HG03354 (cell line): ENCODE data around the gene RECK.
"Not testable (repeated sequence)": the region's sequence is repeated elsewhere in the genome, so short reads cannot be mapped to it uniquely, and the experiment has no call there.

ENCODE experiments used
- ATAC-seq: cut with Tn5 transposase; IDR thresholded peaks from one replicate; pipeline ENCODE4 v1.9.1; 2021; ENCODE audit warnings: mild to moderate bottlenecking; ENCODE audit not compliant: unreplicated experiment, poor library complexity, severe bottlenecking

The RECK gene, protein sequence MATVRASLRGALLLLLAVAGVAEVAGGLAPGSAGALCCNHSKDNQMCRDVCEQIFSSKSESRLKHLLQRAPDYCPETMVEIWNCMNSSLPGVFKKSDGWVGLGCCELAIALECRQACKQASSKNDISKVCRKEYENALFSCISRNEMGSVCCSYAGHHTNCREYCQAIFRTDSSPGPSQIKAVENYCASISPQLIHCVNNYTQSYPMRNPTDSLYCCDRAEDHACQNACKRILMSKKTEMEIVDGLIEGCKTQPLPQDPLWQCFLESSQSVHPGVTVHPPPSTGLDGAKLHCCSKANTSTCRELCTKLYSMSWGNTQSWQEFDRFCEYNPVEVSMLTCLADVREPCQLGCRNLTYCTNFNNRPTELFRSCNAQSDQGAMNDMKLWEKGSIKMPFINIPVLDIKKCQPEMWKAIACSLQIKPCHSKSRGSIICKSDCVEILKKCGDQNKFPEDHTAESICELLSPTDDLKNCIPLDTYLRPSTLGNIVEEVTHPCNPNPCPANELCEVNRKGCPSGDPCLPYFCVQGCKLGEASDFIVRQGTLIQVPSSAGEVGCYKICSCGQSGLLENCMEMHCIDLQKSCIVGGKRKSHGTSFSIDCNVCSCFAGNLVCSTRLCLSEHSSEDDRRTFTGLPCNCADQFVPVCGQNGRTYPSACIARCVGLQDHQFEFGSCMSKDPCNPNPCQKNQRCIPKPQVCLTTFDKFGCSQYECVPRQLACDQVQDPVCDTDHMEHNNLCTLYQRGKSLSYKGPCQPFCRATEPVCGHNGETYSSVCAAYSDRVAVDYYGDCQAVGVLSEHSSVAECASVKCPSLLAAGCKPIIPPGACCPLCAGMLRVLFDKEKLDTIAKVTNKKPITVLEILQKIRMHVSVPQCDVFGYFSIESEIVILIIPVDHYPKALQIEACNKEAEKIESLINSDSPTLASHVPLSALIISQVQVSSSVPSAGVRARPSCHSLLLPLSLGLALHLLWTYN

DNA sequence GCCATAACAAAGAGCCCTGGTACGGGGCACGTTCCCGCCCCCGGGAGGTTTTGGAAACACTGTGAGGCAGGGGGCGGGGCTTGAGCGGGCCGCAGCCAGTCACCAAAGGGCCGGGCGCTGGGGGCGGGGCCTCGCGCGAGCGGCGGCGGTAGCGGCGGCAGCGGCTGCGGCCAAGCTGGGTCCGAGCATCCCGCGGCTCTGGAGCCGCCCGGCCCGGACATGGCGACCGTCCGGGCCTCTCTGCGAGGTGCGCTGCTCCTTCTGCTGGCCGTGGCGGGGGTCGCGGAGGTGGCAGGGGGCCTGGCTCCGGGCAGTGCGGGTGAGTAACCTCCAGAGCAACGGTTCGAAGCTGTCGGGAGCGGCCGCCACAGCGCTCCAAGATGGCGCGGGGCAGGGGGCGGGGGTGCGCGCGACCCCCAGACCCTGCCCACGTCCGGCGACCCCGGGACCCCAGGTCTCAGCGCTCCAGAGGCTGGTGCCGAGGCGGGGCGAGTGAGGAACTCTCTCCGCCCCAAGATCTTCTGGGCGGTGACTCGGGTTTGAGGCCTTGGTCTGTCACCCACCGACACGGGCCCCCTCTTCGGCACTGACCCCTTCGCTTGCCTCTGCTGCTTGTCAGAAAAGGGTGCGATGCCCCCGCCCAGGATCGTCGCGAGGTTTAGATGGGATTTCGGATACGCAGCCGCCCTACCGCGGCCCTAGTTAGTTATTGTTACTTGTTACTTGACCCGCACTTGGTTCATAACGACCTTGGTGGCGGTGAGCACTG is at the start of gene RECK:
RECK (plus strand) TSS at position 134 of the 769 bp plus-strand sequence; CDS start at position 220, 86 bp downstream.
- ATAC-seq = peak; percentile 90

DNA sequence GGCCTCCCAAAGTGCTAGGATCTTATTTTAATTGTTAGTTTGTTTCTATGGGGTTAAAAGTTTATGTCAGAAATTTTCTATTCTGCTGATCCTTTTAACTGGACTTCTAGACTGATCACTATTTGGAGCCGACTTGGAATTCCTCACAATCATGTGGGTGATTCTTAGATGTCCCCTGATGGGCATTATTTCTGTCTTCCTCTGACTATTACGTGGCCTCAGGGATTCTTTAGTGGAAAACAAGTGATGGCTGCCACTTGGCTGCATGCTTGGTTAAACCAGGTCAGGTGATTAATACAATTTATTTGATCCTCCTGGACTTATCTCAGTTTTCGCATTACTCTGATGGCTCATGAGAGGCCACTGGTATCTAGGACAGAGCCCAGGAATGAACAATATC is 46.6 kb upstream of the RECK start:
- no peak for ATAC-seq

DNA sequence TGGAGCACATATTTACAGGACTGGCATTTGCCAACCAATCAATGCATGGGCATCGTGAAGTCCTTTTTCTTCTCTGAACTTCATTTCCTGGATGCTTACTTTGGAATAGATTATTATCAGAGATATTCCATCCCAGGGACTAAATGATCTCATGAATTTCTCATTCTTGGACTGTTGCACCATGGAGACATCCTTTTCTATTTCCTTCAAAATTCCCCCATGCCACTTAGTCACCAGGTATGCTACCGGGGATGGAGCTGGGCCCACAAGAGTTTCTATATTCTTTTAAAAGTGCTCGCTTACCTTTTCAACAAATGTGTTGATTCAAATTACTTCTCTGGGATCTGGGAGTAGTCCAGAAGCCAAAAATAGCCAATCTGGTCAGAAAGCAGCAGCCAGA is 43.6 kb upstream of the RECK start:
- ATAC-seq = not testable (repeated sequence)

DNA sequence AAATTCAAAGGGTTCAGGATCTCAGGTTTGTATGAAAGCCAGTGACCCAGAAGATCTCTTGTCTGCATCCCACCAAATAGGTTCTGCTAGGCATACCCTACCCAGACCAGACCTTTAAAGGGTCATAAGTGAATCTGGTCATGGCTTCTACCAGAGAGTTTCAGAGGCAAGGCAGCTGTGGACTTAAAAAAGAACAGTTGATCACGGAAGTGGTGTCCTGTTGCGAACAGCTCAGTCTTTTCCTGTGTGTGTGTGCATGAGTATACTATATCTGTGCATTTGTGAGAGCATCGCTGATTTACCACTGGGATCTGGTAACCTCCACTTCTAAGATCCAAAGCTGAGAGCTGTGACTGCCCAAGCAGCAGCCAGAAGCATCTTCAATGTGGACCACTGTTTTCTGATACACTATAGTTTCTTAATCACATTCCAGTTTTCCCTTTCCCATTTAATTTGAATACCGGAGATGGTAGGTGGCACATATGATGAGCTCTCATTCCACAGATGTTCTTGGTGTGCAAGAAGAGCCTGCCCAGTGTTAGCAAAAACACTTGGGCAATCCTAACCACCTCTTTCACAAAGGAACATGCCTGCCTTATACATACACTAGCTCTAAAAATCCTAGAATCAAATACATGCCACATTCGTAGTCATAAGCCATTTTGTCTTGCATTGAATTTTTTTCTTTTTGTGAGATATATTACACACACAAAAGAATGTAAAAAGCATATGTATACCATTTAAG is 42.6 kb upstream of the RECK start:
- ATAC-seq = no peak

DNA sequence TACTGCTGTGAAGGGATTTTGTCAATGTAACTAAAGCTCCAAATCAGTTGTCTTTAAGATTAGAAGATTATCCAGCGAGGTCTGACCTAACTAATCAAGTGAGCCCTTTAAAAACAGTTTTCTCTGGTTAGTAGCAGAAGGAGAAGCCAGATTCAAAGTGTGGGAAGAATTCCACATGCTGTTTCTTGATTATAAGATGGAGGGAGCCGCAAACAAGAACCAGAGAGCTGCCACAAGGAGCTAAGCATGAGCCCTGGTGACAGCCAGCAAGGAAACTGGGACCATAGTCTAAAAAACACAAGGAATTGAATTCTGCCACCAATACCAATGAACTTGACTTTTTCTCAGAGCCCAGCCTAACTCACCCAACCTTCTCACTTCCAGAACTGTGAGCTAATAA is 41.8 kb upstream of the RECK start:
- ATAC-seq = no peak

DNA sequence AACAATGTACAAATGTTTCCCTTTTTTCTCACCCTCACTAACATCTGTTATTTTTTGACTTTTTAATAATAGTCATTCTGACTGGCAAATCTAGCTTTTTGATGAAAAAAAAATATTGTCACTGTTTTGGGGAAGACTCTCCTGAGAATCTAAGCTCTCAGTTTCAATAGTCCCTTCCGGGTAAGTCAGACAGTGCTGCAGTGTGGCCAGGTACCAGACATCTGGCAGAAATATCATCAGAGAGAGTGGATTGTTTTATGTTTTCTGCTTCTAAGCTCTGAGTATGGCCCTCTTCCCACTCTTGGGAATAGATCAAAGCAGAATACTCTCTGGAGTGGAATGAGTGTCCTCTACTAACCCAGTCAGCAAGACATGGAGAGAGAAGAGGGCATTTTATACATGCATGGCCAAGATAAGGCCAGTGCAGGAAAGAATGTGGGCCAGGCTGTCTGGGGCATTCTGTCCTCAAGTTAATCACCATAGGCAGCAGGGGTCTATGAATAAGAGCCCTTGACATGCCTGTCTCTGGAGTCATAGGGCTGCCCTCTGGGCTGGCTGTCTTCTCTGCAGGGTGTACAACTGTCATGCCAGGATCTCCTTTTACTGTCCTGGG is 40.2 kb upstream of the RECK start:
- no peak for ATAC-seq

DNA sequence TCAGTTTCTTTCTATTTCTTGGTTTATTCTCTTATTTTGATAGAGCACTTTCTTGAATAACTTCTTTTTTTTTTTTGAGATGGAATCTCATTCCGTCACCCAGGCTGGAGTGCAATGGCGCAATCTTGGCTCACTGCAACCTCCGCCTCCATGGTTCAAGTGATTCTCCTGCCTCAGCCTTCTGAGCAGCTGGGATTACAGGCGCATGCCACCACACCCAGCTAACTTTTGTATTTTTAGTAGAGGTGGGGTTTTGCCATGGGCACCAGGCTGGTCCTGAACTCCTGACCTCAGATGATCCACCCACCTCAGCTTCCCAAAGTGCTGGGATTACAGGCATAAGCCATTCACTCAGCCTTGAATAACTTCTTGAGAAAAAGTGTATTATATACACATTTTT is 39.7 kb upstream of the RECK start:
- ATAC-seq = not testable (repeated sequence)

DNA sequence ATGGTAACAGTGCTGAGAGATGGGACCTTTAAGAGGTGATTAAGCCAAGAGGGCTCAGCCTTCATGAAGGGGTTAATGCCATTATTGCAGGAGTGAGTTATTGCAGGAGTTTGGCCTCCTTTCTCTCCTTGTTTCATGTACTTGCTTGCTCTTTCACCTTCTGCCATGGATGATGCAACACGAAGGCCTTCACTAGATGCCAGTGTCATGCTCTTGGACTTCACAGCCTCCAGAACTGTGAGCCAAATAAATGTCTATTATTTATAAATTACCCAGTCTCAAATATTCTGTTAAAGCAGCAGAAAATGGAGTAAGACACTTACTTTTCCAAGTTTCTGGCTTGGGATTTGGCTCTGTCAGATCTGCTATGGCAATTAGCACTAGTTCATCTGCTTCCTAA is 38.4 kb upstream of the RECK start:
- ATAC-seq = no peak

DNA sequence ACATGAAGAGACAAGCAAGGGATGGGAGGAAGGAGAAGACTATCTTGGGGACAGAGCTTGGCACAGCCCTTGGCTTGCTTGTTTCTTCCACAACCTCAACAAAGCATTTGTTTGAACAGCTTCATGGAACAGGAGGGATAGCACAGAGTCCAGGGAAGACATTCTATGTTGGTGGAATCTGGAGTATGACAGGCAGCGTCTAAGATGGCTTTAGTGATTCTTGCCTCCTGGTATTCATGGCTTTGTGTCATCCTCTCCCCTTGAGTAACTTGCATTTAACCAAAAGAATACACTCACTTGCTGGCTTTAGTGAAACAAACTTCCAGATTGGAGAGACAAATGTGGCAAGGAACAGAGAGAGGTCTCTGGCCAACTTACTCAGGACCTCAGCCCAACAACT is 30.8 kb upstream of the RECK start:
- no peak for ATAC-seq

DNA sequence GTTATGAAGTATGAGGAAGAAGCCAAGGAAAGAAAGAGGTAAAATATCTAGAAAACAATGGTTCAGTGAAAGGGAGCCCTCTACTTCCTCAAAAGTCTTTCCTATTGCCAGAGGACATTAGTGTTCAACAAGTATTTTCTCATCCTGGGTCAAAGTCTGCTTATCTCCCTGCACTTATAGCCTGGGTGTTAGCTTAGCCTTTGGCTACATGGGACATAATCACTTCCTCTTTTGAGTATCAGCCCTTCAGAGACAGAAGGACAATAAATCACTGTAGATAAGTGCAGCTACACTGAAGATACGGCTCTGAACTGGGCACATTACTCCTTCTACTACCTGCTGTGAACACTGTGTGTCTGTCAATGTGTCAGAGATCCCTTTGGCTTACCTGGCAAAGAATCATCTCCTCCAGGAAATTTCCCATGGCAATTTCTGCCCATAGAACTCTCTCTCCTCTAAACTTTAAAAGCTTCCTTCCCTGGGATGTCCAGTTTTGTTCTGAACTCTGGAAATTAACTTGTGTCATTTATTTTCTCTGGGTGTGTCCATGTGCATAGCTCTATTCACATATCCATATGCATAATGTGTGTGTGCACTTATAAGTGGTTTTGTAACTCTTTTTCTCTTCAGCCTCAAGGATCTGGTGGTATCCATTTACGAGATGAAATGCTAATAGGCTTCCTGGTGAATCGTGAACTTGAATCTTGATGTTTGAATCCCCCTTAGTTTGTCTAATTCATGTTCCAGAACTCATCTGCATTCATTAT is 30.0 kb upstream of the RECK start:
- no peak for ATAC-seq

DNA sequence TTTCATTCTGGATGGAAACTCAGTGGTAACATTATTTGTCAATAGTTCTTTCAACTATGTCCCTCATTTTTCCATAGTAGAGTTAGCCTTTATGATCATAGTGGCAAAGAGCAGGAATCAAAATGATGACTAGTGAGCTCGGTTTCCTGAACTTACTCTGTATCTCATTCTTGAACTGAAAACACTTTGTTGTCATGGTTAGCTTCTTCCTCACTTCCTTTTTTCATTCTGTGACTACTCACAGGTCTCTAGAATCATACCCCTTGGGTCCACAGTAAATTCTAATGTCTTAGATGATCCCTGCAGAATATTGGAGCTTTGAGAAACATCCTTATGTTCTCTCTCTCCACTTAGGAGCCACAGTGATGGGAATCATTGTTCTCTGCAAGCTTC is 29.4 kb upstream of the RECK start:
- peak; percentile 83 for ATAC-seq

DNA sequence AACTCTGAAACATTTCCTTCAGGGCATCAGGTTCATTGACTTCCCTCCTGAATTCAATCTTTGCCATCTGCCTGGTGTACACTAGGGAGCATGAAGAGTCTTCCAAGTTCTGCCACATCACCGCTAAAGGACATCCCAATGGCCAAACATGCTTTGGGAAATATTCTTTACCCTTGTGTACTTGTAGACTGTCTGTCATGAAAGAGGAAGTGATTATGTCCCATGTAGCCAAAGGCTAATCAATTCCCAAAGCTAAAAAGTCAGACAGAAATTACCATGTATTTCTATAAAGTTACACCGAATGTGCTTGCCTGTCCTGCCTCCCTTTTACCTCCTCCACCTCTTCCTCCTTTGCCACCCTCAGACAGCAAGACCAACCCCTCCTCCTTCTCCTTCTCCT is 28.9 kb upstream of the RECK start:
- ATAC-seq = no peak

DNA sequence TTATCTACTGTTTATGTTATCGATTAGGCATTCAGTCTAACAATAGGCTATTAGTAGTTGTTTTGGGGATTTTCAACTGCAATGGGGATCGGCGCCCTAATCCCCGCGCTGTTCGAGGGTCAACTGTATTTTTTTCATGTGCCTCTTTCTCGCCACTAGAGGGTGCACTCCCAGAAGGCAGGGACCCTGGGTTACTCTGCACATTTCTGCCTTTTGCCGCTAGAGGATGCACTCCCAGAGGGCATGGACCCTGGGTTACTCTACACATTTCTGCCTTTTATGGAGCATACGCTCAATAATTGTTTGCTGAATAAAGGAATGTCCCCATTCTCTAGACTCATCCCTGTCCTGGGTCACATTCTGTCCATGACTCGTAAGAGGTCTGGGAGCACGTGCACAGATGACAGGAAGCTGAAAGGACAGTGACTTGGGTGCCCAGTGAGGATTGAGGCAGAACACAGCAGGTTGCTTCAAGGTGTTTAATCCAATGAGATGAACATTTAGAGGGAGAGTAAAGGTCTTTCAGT is 27.9 kb upstream of the RECK start:
- peak; percentile 56 for ATAC-seq

DNA sequence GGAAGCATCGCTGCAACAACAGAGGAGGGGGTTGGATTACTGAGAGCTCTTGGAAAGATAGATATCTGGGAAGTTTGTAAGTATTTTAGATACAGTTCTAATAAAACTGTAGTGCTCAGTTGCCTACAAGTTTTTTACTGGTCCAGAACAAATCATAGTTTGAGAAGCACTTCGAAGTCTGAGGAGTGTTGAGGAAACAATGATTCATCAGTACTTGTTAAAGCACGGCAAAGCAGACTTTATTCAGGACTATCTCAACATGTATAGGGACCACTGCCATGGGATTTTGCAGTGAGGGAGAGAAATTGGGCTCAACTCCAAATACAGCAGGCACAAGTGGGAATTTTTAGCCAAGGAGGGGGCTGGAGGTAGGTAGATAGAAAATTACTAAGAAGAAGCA is 25.3 kb upstream of the RECK start:
- ATAC-seq = no peak

DNA sequence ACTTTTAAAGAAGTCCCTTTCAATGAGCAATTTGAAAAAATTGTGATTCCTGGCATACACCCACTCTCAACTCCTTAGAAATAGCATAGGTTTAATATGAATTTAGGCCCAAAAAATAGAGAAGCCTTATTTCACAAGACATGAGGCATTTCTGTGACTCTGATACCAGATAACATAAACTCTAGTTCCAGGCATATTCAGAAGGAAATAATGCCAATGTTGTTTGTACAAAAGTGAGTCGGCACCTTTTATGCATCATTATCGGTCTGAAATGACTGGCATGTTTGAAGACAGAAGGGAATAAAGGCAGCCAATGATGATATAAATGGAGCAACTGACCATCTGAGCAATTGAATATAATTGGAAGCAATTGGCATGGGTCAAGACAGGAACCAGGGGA is 19.4 kb upstream of the RECK start:
- no peak for ATAC-seq

DNA sequence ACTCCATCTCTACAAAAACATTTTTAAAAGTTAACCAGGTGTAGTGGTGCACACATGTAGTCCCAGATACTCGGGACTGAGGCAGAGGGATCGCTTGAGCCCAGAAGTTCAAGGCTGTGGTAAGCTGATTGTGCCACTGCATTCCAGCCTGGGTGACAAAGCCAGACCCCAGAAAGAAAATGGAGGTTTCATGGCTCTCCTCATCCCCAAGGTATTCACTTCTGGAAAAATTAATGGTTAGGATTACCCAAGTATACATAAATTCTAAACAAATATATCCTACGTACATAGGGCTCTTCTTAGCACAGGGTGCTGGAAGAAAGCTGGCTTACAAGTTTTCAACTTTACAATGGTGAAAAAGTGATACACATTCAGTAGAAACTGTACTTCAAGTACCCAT is 18.6 kb upstream of the RECK start:
- no peak for ATAC-seq

DNA sequence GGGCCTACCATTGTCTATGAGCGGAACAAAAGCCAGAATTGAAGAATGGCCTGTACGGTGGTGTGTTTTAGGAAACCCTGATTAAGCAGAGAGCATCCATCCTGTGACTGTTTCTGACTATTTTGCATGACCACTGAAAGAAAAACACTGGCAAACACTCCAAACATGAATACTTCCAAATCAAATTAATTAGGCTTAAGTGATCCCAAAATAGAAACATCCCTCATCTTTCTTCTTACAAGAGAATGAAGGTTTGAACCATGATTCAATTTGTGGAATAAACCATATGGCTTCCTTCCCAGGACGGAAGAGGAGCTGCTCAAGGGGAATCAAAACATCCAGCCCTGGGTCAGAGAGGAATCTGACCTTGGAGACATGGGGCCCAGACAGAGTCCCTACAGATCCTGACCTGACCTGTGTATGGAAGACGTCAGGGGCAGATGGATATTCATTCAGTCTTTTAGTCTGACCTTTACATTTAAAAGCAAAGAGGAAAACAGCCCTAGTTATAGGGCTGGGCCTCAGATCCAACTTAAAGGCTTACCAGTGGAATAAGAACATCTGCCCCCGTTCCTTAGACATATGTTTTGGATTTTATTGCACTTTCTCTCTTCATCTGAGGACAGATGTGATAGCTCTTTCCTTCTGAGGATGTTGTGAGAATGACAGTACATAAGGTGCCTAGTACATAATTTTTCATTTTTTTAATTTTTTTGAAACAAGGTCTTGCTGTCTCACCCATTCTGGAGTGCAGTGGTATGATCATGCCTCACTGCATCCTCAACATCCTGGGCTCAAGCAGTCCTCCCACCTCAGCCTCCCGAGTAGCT is 17.6 kb upstream of the RECK start:
- ATAC-seq = no peak
